ENCODE measurements around the gene ZNF865. TPM values are rescaled to one million over a fixed set of nuclear protein-coding genes. Genes with fewer than 3 reads are reported as not detected.

The ZNF865 gene
- total and polyA plus RNA-seq, 10 donors: 4.8 to 23.3 (median 14.3) TPM

DNA sequence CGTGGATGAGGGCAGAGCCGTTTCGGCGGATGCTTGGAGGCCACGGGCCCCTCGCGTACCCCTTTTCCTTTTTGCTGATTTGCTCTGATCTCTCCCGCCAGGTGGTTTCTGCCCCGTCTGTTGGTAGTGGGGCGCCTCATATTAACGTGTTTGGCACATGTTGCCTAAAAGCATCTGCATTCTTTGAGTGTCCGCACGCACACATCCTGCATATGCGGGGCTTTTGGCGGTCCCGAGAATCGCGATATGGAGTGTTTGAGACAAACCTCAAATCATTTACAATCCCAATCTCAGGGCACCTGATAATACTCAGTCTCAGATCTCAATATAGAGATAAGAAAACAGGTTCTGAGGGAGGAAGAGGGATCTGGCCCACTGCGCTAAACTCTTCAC lies 50.2 kb downstream of the ZNF865 start:
- Histone ChIP-seq H3K27ac (peak overlapping the region; percentile 95 to 100 (median 99)), H3K36me3 (peaks cover 0 to 48% (median 18%) of the 10 kb centered on the region in 6 donors), H3K27me3 (replicated peaks in 1 of 7) (no peaks in the 10 kb centered on the region), H3K4me1 (peaks cover 37 to 76% (median 61%) of the 10 kb centered on the region in 6 donors), H3K4me3 (peak overlapping the region; percentile 75 to 100 (median 88)), H3K9me3 (no peaks in the 10 kb centered on the region)
- TF ChIP-seq POLR2A (IDR thresholded peaks at IDR 0.05) (no peak), CTCF (IDR thresholded peaks at IDR 0.05 in 8 of 11, conservative IDR thresholded peaks at IDR 0.05 in 3 of 11) (no peak), POLR2AphosphoS5 (IDR thresholded peaks at IDR 0.05) (no peak)
- intact Hi-C loops (cut with DNase I; ENCODE audit: low total_unique reads): no loop called here
- WGBS, 5 donors: 0 to 1% (median 0%) methylated on average over 19 of the region's 19 CpGs
- no peak for DNase-seq

DNA sequence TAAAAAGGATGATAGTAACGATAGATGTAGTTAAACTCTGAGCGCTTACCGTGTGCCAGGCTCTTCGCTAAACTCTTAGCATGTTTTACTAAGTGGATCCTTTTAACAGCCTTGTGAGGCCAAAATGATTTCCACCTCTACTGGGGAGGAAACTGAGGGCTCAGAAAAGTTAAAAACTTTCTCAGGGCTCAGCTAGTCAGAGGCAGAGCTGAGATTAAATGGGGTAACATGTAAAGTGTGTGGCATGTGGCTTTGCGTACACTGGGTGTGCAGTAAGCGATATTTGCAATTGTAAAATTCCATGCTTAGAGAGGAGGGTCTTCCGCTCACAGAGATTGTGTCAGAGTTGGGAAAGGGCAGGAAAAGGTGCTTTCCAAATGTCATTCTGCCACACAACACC lies 51.1 kb downstream of the ZNF865 start:
- H3K27ac ChIP-seq: peak overlapping the region in 4 of 8 donors; percentile 2 to 100 (median 68)
- 47 to 61% (median 50%) methylated on average over 7 of the region's 7 CpGs for WGBS, 5 donors
- peaks cover 0 to 48% (median 25%) of the 10 kb centered on the region in 6 donors for H3K36me3 ChIP-seq
- peaks cover 37 to 77% (median 62%) of the 10 kb centered on the region in 6 donors for H3K4me1 ChIP-seq
- no peak for DNase-seq
- H3K4me3 ChIP-seq: peak overlapping the region; percentile 75 to 100 (median 88)
- H3K9me3 ChIP-seq: no peaks in the 10 kb centered on the region
- H3K27me3 ChIP-seq (replicated peaks in 1 of 7): no peaks in the 10 kb centered on the region
- intact Hi-C loops (cut with DNase I; ENCODE audit: low total_unique reads): no loop called here
- TF ChIP-seq POLR2AphosphoS5 (IDR thresholded peaks at IDR 0.05): no peak
- no peak for TF ChIP-seq CTCF (IDR thresholded peaks at IDR 0.05 in 8 of 11, conservative IDR thresholded peaks at IDR 0.05 in 3 of 11)
- no peak for TF ChIP-seq POLR2A (IDR thresholded peaks at IDR 0.05)

GRCh38 chr19:55656988-55657747 lies 51.7 kb downstream of the ZNF865 start:
- peak overlapping the region in 3 of 8 donors; percentile 2 to 40 (median 37) for H3K27ac ChIP-seq
- TF ChIP-seq CTCF (IDR thresholded peaks at IDR 0.05 in 8 of 11, conservative IDR thresholded peaks at IDR 0.05 in 3 of 11) (no peak), POLR2AphosphoS5 (IDR thresholded peaks at IDR 0.05) (no peak), POLR2A (IDR thresholded peaks at IDR 0.05) (no peak)
- no peaks in the 10 kb centered on the region for H3K27me3 ChIP-seq (replicated peaks in 1 of 7)
- H3K9me3 ChIP-seq: no peaks in the 10 kb centered on the region
- H3K4me1 ChIP-seq: peaks cover 37 to 82% (median 62%) of the 10 kb centered on the region in 6 donors
- no peak for DNase-seq
- peak overlapping the region; percentile 75 to 100 (median 88) for H3K4me3 ChIP-seq
- 36 to 54% (median 41%) methylated on average over 17 to 18 of the region's 18 CpGs for WGBS, 5 donors
- H3K36me3 ChIP-seq: peaks cover 0 to 49% (median 31%) of the 10 kb centered on the region in 6 donors
- intact Hi-C loops (cut with DNase I; ENCODE audit: low total_unique reads): no loop called here

- TF ChIP-seq CTCF (IDR thresholded peaks at IDR 0.05 in 8 of 11, conservative IDR thresholded peaks at IDR 0.05 in 3 of 11) (no peak), POLR2A (IDR thresholded peaks at IDR 0.05) (no peak), POLR2AphosphoS5 (IDR thresholded peaks at IDR 0.05) (peak in 1 of 3 donors; percentile 57)
- Histone ChIP-seq H3K36me3 (peaks cover 3 to 59% (median 48%) of the 10 kb centered on the region in 6 donors), H3K4me1 (peaks cover 37 to 84% (median 51%) of the 10 kb centered on the region in 6 donors), H3K27me3 (replicated peaks in 1 of 7) (no peaks in the 10 kb centered on the region), H3K4me3 (peak overlapping the region in 2 of 8 donors; percentile 84 to 99), H3K27ac (peak overlapping the region in 2 of 8 donors; percentile 40 to 51), H3K9me3 (no peaks in the 10 kb centered on the region)
- intact Hi-C loops (cut with DNase I; ENCODE audit: low total_unique reads): no loop called here
- WGBS, 5 donors: 88 to 95% (median 91%) methylated on average over 33 to 37 of the region's 37 CpGs
- no peak for DNase-seq
Measured at GRCh38 chr19:55658846-55659459, 53.5 kb downstream of the ZNF865 start.
